Left cardiac atrium (tissue), 4 donors: ENCODE results near the gene RHOT1. TPM values are rescaled to one million over a fixed set of nuclear protein-coding genes. Genes with fewer than 3 reads are reported as not detected.
"Not testable (repeated sequence)": the region's sequence is repeated elsewhere in the genome, so short reads cannot be mapped to it uniquely, and the experiment has no call there.

Experiments used
- ATAC-seq, 2 donors: fragments of 200-7000 bp; cut with Tn5 transposase; one replicate each; pipeline ENCODE4 v1.9.1; 2020; ENCODE audit warnings: mild to moderate bottlenecking in 2 of 2, moderate library complexity in 2 of 2
- DNase-seq: peaks from one replicate; pipeline ENCODE4 v3.0.0-alpha.2; 2020
- intact Hi-C, 2 donors: fragments of 100-400 bp; cut with DNase I; formaldehyde crosslinking; loops; one replicate each; pipeline versions ENCODE4 v1.14.1 to v1.15.1; 2022 to 2023
- total RNA-seq, 2 donors: library from RNA; stranded (reverse); fragmentation: NEBNext Ultra II Directional; extraction: Animal tissue kit (Norgen Biotek cat#: 25700); gene quantifications; one replicate each; pipeline ENCODE4 v1.2.1, GENCODE V29; 2021
- donor health status: DM: no; HTN: yes; CAD: no.
- donor health status: DM: no; HTN: yes; CAD: no; lungs with severe emphysema.
- donor health status: DM: yes; HTN: yes; CAD: no.
- donor health status: Dilated cardiomyopathy.

Gene RHOT1
- total RNA-seq, 2 donors from 2014 or later: 47.2 to 48.9 TPM

DNA sequence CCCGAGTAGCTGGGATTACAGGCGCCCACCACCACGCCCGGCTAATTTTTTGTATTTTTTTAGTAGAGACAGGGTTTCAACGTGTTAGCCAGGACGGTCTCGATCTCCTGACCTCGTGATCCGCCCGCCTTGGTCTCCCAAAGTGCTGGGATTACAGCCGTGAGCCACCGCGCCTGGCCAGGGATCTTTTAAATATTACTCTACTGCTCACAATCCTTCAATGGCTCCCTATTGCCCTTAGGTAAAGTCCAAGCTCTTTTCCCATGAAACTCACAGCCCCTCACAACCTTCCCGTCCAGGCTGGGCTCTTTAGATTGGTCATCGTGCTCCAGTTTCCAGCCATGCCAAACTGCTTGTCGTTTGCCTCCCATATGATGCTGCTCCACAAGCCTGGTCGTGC lies 121.2 kb downstream of the RHOT1 start:
- DNase-seq, intact Hi-C loops, ATAC-seq: not testable (repeated sequence)

- DNase-seq (no peak), ATAC-seq (no peak)
- intact Hi-C loops: no loop called here
Measured at GRCh38 chr17:32264140-32264799, 122.0 kb downstream of the RHOT1 start.

DNA sequence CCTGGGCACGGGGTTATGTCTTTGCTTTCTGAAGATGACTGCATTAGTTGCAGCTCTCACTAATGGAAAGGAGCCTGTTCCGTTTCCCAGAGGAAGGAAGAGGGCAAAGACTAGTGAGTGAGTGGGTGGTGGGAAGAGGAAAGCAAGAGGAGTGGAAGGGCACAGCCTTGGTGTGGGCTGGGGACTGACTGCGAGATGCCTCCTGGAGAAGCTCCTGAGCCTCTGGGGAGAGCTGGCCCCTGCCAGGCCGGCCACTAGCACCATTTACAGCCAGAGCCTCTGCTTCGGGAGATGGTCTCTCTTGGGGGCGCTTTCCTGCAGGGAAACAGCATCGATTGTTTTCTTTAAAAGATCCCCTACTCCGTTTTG lies 122.5 kb downstream of the RHOT1 start:
- intact Hi-C loops: no loop called here
- ATAC-seq (no peak), DNase-seq (no peak)

DNA sequence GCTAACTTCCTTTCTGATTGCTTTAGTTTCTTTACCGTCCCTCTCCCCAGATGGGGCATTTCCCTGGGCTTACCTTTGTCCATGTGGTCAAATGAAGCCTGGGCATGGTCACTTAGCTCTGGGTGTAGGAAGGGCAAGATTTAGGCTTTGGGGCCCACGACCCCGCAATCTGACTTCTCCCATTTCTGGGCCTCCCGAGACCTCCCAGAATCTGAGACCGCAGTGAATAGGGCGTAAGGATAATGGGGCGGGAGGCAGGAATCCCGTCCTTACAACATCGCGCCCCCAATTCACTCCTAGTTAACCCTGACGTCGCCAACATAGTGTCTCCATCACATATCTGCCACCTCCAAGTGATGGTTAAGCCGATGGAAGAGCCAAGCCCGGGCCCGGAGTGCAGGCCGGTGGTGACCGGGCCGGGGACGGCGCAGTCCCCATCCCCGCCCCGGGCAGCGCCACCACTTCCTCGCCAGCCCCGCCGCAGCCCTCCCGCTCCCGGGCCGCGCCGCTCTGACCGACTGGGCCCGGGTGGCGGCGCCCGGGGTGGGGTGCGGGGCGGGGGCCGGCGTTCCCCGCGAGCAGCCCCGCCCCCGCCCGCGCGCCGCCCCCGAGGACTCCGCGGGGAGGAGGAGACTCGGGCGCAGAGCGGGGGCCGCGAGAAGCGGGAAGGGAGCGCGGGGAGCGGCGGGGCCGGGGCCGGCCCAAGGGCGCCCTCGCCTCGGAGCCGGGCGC lies 123.1 kb downstream of the RHOT1 start, which contains the start of gene RHBDL3:
TSS of gene RHBDL3 (plus strand) at position 641 of the 732 bp plus-strand sequence. CDS start 358 bp downstream, outside the sequence.
- ATAC-seq (peak; percentile 51 to 54), DNase-seq (peak; percentile 45)
- intact Hi-C loops: no loop called here

- no peak for ATAC-seq
- no peak for DNase-seq
- intact Hi-C loops: no loop called here
Measured at GRCh38 chr17:32266051-32266388, 123.7 kb downstream of the RHOT1 start.

DNA sequence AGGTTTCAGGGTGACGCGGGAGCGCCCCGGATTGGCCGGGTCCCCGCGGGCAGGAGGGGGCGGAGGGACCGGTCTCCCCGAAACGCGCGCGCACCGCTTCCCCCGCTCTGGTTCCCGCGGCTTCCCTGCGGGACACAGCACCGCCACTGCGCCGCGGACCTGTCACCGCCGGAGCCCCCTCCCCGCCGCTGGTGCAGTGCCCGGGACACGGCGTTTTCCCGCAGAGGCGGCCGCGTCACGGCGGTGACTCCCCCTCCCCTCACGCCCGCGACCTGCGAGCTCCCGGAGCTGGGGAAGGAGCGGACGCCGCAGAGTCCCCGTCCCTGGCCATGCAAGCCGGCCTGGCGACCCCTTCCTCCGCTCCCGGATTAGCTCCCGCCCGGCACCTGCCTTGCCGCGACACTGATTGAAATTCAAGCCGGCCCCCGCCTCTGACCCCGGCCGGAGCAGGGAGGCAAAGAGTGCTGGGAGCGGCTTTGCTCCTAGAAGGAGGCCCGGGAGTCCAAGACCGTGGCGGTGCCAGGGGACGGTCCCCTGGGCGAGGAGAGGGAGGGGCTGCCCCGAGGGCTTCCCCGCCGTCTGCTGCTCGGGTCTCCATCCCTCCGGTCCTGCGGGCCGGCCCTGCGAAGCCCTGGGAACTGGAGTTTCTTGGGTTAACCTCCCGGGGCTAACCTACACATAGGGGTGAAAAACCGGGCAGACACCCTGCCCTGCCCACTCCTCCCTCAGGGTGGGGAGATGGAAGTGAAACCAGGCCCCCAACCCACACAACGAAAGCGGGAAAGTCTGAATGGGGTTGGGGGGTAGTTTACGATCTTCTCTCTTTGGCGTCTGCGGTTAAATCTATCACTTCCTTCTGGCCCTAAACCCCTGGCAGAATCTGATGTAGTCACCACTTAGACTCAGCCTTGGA lies 124.3 kb downstream of the RHOT1 start:
- ATAC-seq: peak; percentile 16 to 25
- intact Hi-C loops: no loop called here
- peak; percentile 27 for DNase-seq

- intact Hi-C loops: no loop called here
- DNase-seq: no peak
- peak in 1 of 2 donors; percentile 41 for ATAC-seq
Measured at GRCh38 chr17:32267690-32268205, 125.4 kb downstream of the RHOT1 start.

- intact Hi-C loops: no loop called here
- ATAC-seq (no peak), DNase-seq (no peak)
Measured at GRCh38 chr17:32268734-32269288, 126.5 kb downstream of the RHOT1 start.

DNA sequence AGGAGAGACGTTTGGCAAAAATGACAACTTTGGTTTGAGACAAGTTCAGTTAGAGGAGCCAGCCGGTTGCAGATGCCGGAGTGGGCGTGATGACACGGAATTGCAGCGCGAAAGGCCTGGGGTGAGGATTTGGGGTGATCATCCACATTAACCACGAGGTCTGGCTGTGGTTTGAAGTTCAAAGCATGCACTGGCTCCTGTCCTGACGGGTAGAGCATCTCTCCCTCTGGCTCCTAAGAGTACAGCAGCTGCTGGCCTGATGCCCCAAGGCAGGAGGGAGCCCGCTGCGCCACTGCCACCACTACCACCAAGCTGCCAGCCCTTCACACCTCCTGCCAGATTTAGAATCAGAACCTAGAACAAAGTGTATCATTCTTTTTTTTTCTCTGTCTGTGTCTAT lies 127.1 kb downstream of the RHOT1 start:
- DNase-seq (peak; percentile 75), ATAC-seq (peak; percentile 72 to 73)
- intact Hi-C loops: no loop called here

DNA sequence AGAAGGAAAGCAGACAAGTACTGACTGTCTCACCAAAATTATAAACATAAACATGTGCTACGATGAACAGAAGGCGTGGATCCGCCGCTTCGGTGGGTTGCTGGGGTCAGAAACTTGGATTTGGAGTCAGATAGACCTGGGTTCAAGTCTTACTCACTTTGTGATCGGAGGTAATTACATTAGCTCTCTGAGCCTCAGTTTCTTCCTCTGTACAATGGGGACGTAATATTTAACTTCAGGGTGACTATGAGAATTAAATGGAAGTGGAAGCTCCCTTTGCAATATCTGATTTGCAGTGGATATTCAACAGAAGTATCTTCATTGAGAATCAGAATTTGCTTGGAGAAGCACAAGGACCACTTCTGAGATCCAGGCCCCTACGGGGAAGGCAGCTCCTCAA lies 129.5 kb downstream of the RHOT1 start:
- DNase-seq (no peak), ATAC-seq (no peak)
- intact Hi-C loops: no loop called here

DNA sequence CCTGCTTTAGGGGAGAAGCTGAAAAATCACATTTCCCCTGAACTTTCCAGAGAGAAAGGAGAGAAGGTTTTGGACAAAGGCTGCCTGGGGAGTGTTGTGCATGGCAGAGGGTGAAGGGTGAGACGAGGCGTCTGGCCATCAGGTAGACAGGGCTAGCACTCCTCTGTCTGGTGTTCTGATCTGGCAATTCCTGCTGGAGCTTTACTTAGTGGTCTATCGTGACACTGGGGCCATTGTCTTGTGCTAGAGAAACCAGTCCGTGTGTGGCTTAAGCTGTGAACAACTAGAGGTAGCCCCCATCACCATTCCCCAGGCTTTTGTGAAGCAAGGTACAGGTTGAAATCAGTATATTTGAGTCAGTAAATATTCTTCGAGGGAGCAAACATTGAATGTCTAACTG lies 131.8 kb downstream of the RHOT1 start:
- ATAC-seq (no peak), DNase-seq (no peak)
- intact Hi-C loops: no loop called here

DNA sequence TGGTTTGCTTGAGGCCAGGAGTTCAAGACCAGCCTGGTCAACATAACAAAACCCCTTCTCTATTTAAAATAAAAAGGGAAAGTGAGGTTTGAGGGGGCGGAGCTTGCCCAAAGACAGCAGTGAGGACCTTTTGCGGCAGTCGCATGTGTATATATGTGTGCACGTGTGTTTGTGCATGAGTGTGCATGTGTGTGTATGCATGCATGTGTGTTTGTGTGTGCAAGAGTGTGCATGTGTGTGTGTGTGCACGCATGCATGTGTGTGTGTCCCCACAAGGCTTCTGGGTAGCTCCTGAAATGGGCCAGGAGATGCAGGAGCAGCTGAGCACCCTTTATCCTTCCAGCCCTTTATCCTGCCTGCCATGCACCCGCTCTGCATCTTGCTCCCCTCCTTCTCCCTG lies 132.3 kb downstream of the RHOT1 start:
- DNase-seq: no peak
- no peak for ATAC-seq
- intact Hi-C loops: no loop called here

Other genes with a start within 250 kb of the RHOT1 start
- gene UTP6, start 240.8 kb upstream of the RHOT1 start, total RNA-seq: 10 to 100 TPM; 34.6 to 37.8 TPM
- gene SUZ12, start 205.5 kb upstream of the RHOT1 start, total RNA-seq: 10 to 100 TPM; 14.0 to 16.9 TPM
- gene LRRC37B, start 135.1 kb upstream of the RHOT1 start, total RNA-seq: 1 to 10 TPM; 3.9 to 4.4 TPM
- 10 to 100 TPM; 15.0 to 23.2 TPM for gene RHBDL3, start 123.3 kb downstream of the RHOT1 start, total RNA-seq
- 10 to 100 TPM; 15.0 to 16.4 TPM for gene C17orf75, start 199.7 kb downstream of the RHOT1 start, total RNA-seq
- gene ZNF207, start 207.7 kb downstream of the RHOT1 start, total RNA-seq: 100 to 1,000 TPM in 1 of 2 donors, 10 to 100 TPM in 1; 69.7 to 109 TPM